Trophoblast cell (in vitro differentiated cells and primary cell): ENCODE data around the gene RAP1A.

Source experiments
- DNase-seq, 2 donors: peaks; one replicate each; pipeline ENCODE4 v3.0.0-alpha.2; 2016
- H2AFZ ChIP-seq: 2 replicates; pipeline ENCODE4 v1.6.1; 2013; ENCODE audit warnings: low read length, moderate library complexity, mild to moderate bottlenecking; ENCODE audit not compliant: insufficient read depth, poor library complexity
- H2AK5ac ChIP-seq: 2 replicates; pipeline ENCODE4 v1.6.1; 2013; ENCODE audit warnings: mild to moderate bottlenecking, low read length
- H2BK120ac ChIP-seq: 2 replicates; pipeline ENCODE4 v1.6.1; 2013; ENCODE audit warnings: low read length, mild to moderate bottlenecking, moderate library complexity; ENCODE audit not compliant: insufficient read depth, poor library complexity
- H2BK12ac ChIP-seq: 2 replicates; pipeline ENCODE4 v1.6.1; 2013; ENCODE audit warnings: mild to moderate bottlenecking, low read length, moderate library complexity
- H2BK5ac ChIP-seq: 2 replicates; pipeline ENCODE4 v1.6.1; 2013; ENCODE audit warnings: low read length, low read depth, moderate library complexity, mild to moderate bottlenecking; ENCODE audit not compliant: poor library complexity
- H3K14ac ChIP-seq: 2 replicates; pipeline ENCODE4 v1.6.1; 2013; ENCODE audit warnings: mild to moderate bottlenecking, low read length
- H3K18ac ChIP-seq: 2 replicates; pipeline ENCODE4 v1.6.1; 2013; ENCODE audit warnings: mild to moderate bottlenecking, low read length
- H3K23ac ChIP-seq: 2 replicates; pipeline ENCODE4 v1.6.1; 2013; ENCODE audit warnings: low read length
- H3K27ac ChIP-seq: 2 replicates; pipeline ENCODE4 v1.5.1; 2013; ENCODE audit warnings: low read depth, mild to moderate bottlenecking, inconsistent platforms, low read length, moderate library complexity
- H3K27me3 ChIP-seq: 2 replicates; pipeline ENCODE4 v1.6.1; 2013; ENCODE audit warnings: inconsistent platforms, mild to moderate bottlenecking, low read length, moderate library complexity; ENCODE audit not compliant: insufficient read depth
- H3K36me3 ChIP-seq, 2 experiments: 1 replicate in 1 of 2; 2 replicates in 1 of 2; pipeline ENCODE4 v1.6.1; 2013; ENCODE audit warnings: low read length in 2 of 2, mild to moderate bottlenecking in 2 of 2, moderate library complexity in 1 of 2; ENCODE audit not compliant: insufficient read depth in 2 of 2, control insufficient read depth in 1 of 2
- H3K4ac ChIP-seq: 2 replicates; pipeline ENCODE4 v1.6.1; 2013; ENCODE audit warnings: low read depth, mild to moderate bottlenecking, low read length, moderate library complexity
- H3K4me1 ChIP-seq, 2 experiments: 1 replicate in 1 of 2; 2 replicates in 1 of 2; pipeline ENCODE4 v1.6.1; 2013; ENCODE audit warnings: low read length in 2 of 2, mild to moderate bottlenecking in 2 of 2, moderate library complexity in 1 of 2; ENCODE audit not compliant: insufficient read depth in 2 of 2, control insufficient read depth in 1 of 2
- H3K4me2 ChIP-seq: 2 replicates; pipeline ENCODE4 v1.6.1; 2013; ENCODE audit warnings: inconsistent platforms, mild to moderate bottlenecking, low read length, moderate library complexity
- H3K4me3 ChIP-seq: 2 replicates; pipeline ENCODE4 v1.5.1; 2013; ENCODE audit warnings: mild to moderate bottlenecking, low read depth, low read length, inconsistent platforms
- H3K79me1 ChIP-seq: one replicate; pipeline ENCODE4 v1.6.1; 2013; ENCODE audit warnings: low read length
- H3K79me2 ChIP-seq: 2 replicates; pipeline ENCODE4 v1.6.1; 2013; ENCODE audit warnings: low read length, mild to moderate bottlenecking; ENCODE audit not compliant: control insufficient read depth, insufficient read depth, poor library complexity
- H3K9ac ChIP-seq: 2 replicates; pipeline ENCODE4 v1.6.1; 2013; ENCODE audit warnings: mild to moderate bottlenecking, low read length
- H3K9me3 ChIP-seq: 2 replicates; pipeline ENCODE4 v1.6.1; 2013; ENCODE audit warnings: low read depth, mild to moderate bottlenecking, control low read depth, inconsistent platforms, low read length; ENCODE audit not compliant: insufficient read depth
- H4K12ac ChIP-seq: 2 replicates; pipeline ENCODE4 v1.6.1; 2013; ENCODE audit warnings: low read depth, mild to moderate bottlenecking, low read length, moderate library complexity
- H4K8ac ChIP-seq: 2 replicates; pipeline ENCODE4 v1.6.1; 2013; ENCODE audit warnings: low read depth, mild to moderate bottlenecking, low read length, moderate library complexity
- H4K91ac ChIP-seq: one replicate; pipeline ENCODE4 v1.6.1; 2013; ENCODE audit warnings: low read depth, mild to moderate bottlenecking, low read length, moderate library complexity
- WGBS: extraction: QIAGEN DNeasy Blood & Tissue Kit; methylation state at CpG from one replicate; pipeline ENCODE4 v1.1.7; 2013; ENCODE audit warnings: missing lambda C conversion rate; ENCODE audit not compliant: insufficient read length, insufficient coverage; ENCODE audit errors: extremely low coverage; 5-methylcytosine and 5-hydroxymethylcytosine counted together

The RAP1A gene

GRCh38 chr1:111664652-111665051 is 45.1 kb downstream of the RAP1A start:
- Histone ChIP-seq H3K27ac (no peak overlapping the region), H3K4me1 (no peaks in the 10 kb centered on the region), H4K91ac (no peak overlapping the region), H3K9me3 (no peaks in the 10 kb centered on the region), H3K4me3 (no peak overlapping the region), H4K12ac (no peak overlapping the region), H2BK12ac (no peak overlapping the region), H3K4ac (no peak overlapping the region), H2BK5ac (no peak overlapping the region), H3K79me2 (no peaks in the 10 kb centered on the region), H3K23ac (no peak overlapping the region), H2BK120ac (no peak overlapping the region), H4K8ac (no peak overlapping the region), H3K9ac (no peak overlapping the region), H3K14ac (no peak overlapping the region), H2AK5ac (no peak overlapping the region), H3K18ac (no peak overlapping the region), H3K79me1 (no peaks in the 10 kb centered on the region), H3K36me3 (no peaks in the 10 kb centered on the region), H2AFZ (no peak overlapping the region), H3K27me3 (no peaks in the 10 kb centered on the region), H3K4me2 (no peak overlapping the region)
- no CpG with 5 or more reads among the region's 1 CpG for WGBS
- DNase-seq: no peak

GRCh38 chr1:111665497-111665896 is 45.9 kb downstream of the RAP1A start:
- Histone ChIP-seq H3K79me1 (no peaks in the 10 kb centered on the region), H3K27me3 (no peaks in the 10 kb centered on the region), H2AFZ (no peak overlapping the region), H4K91ac (no peak overlapping the region), H3K23ac (no peak overlapping the region), H4K12ac (no peak overlapping the region), H3K4me2 (no peak overlapping the region), H2BK5ac (no peak overlapping the region), H3K4me1 (no peaks in the 10 kb centered on the region), H2BK12ac (no peak overlapping the region), H3K36me3 (no peaks in the 10 kb centered on the region), H3K27ac (no peak overlapping the region), H2BK120ac (no peak overlapping the region), H3K9ac (no peak overlapping the region), H3K14ac (no peak overlapping the region), H2AK5ac (no peak overlapping the region), H4K8ac (no peak overlapping the region), H3K18ac (no peak overlapping the region), H3K9me3 (no peaks in the 10 kb centered on the region), H3K79me2 (no peaks in the 10 kb centered on the region), H3K4me3 (no peak overlapping the region), H3K4ac (no peak overlapping the region)
- no peak for DNase-seq

- no peaks in the 10 kb centered on the region for H3K27me3 ChIP-seq
- no peak overlapping the region for H3K14ac ChIP-seq
- H3K79me1 ChIP-seq: no peaks in the 10 kb centered on the region
- no peak for DNase-seq
- no peak overlapping the region for H3K23ac ChIP-seq
- no peak overlapping the region for H3K4me3 ChIP-seq
- H2AFZ ChIP-seq: no peak overlapping the region
- H3K79me2 ChIP-seq: no peaks in the 10 kb centered on the region
- no peak overlapping the region for H4K91ac ChIP-seq
- H3K9me3 ChIP-seq: no peaks in the 10 kb centered on the region
- no peak overlapping the region for H3K18ac ChIP-seq
- no peak overlapping the region for H2BK5ac ChIP-seq
- no peak overlapping the region for H3K27ac ChIP-seq
- no CpG with 5 or more reads among the region's 1 CpG for WGBS
- H3K4me2 ChIP-seq: no peak overlapping the region
- H2BK120ac ChIP-seq: no peak overlapping the region
- H3K36me3 ChIP-seq: no peaks in the 10 kb centered on the region
- no peak overlapping the region for H4K8ac ChIP-seq
- H2BK12ac ChIP-seq: no peak overlapping the region
- H3K4me1 ChIP-seq: no peaks in the 10 kb centered on the region
- H4K12ac ChIP-seq: no peak overlapping the region
- no peak overlapping the region for H3K9ac ChIP-seq
- no peak overlapping the region for H3K4ac ChIP-seq
- no peak overlapping the region for H2AK5ac ChIP-seq
These were observed 47.2 kb downstream of the RAP1A start for GRCh38 chr1:111666828-111667227.

GRCh38 chr1:111669268-111669667 is 49.7 kb downstream of the RAP1A start:
- Histone ChIP-seq H3K27ac (no peak overlapping the region), H4K91ac (no peak overlapping the region), H2AFZ (no peak overlapping the region), H4K8ac (no peak overlapping the region), H3K4me3 (no peak overlapping the region), H3K79me1 (no peaks in the 10 kb centered on the region), H2BK12ac (no peak overlapping the region), H2BK120ac (no peak overlapping the region), H3K4me2 (no peak overlapping the region), H3K9ac (no peak overlapping the region), H2BK5ac (no peak overlapping the region), H3K18ac (no peak overlapping the region), H3K4ac (no peak overlapping the region), H3K4me1 (no peaks in the 10 kb centered on the region), H3K14ac (no peak overlapping the region), H3K36me3 (no peaks in the 10 kb centered on the region), H4K12ac (no peak overlapping the region), H3K9me3 (no peaks in the 10 kb centered on the region), H2AK5ac (no peak overlapping the region), H3K27me3 (no peaks in the 10 kb centered on the region), H3K23ac (no peak overlapping the region), H3K79me2 (no peaks in the 10 kb centered on the region)
- no peak for DNase-seq
- WGBS: no CpG with 5 or more reads among the region's 1 CpG

- H3K36me3 ChIP-seq: no peaks in the 10 kb centered on the region
- H2BK12ac ChIP-seq: no peak overlapping the region
- no peak overlapping the region for H4K8ac ChIP-seq
- no peak overlapping the region for H2BK5ac ChIP-seq
- H2AK5ac ChIP-seq: no peak overlapping the region
- no peaks in the 10 kb centered on the region for H3K9me3 ChIP-seq
- no peak overlapping the region for H3K27ac ChIP-seq
- no peak overlapping the region for H3K4me2 ChIP-seq
- H2AFZ ChIP-seq: no peak overlapping the region
- no peak overlapping the region for H3K23ac ChIP-seq
- H3K4me3 ChIP-seq: no peak overlapping the region
- no peak overlapping the region for H3K14ac ChIP-seq
- H3K79me2 ChIP-seq: no peaks in the 10 kb centered on the region
- DNase-seq: no peak
- H3K27me3 ChIP-seq: no peaks in the 10 kb centered on the region
- no peak overlapping the region for H4K91ac ChIP-seq
- H3K4me1 ChIP-seq: no peaks in the 10 kb centered on the region
- no peak overlapping the region for H3K18ac ChIP-seq
- H3K79me1 ChIP-seq: no peaks in the 10 kb centered on the region
- H3K9ac ChIP-seq: no peak overlapping the region
- no peak overlapping the region for H3K4ac ChIP-seq
- H4K12ac ChIP-seq: no peak overlapping the region
- no peak overlapping the region for H2BK120ac ChIP-seq
These were observed 52.3 kb downstream of the RAP1A start for GRCh38 chr1:111671852-111672251.
